BLaER1 treated with 17β-estradiol and CSF1 and Interleukin-3, amounts not matched to agents 10 nM and 100 nM (cell line): ENCODE data around the gene SPSB3.
"Not testable (repeated sequence)": the region's sequence is repeated elsewhere in the genome, so short reads cannot be mapped to it uniquely, and the experiment has no call there.

Source experiments
- H3K27ac ChIP-seq, 11 experiments: shearing (Covaris generic); formaldehyde crosslinking; 2 replicates each; pipeline ENCODE4 v1.8.1; 2022
- H3K27me3 ChIP-seq, 11 experiments: shearing (Covaris generic); formaldehyde crosslinking; 2 replicates each; pipeline ENCODE4 v1.8.1; 2022
- H3K36me3 ChIP-seq, 11 experiments: shearing (Covaris generic); formaldehyde crosslinking; 2 replicates each; pipeline ENCODE4 v1.8.1; 2022
- H3K4me1 ChIP-seq, 10 experiments: shearing (Covaris generic); formaldehyde crosslinking; 2 replicates each; pipeline ENCODE4 v1.8.1; 2022
- H3K4me2 ChIP-seq, 11 experiments: shearing (Covaris generic); formaldehyde crosslinking; 2 replicates each; pipeline ENCODE4 v1.8.1; 2022
- H3K4me3 ChIP-seq, 10 experiments: shearing (Covaris generic); formaldehyde crosslinking; 2 replicates each; pipeline ENCODE4 v1.8.1; 2022
- H3K9ac ChIP-seq, 11 experiments: shearing (Covaris generic); formaldehyde crosslinking; 2 replicates each; pipeline ENCODE4 v1.8.1; 2022
- H3K9me3 ChIP-seq, 11 experiments: shearing (Covaris generic); formaldehyde crosslinking; replicated peaks in 1 of 11; 2 replicates each; pipeline ENCODE4 v1.8.1; 2022
- H4K20me1 ChIP-seq, 11 experiments: shearing (Covaris generic); formaldehyde crosslinking; 2 replicates each; pipeline ENCODE4 v1.8.1; 2022
- Cebpa-rat ChIP-seq, 11 experiments: shearing (Covaris generic); IDR thresholded peaks; 2 replicates each; pipeline ENCODE4 v1.8.1; 2022

The SPSB3 gene

DNA sequence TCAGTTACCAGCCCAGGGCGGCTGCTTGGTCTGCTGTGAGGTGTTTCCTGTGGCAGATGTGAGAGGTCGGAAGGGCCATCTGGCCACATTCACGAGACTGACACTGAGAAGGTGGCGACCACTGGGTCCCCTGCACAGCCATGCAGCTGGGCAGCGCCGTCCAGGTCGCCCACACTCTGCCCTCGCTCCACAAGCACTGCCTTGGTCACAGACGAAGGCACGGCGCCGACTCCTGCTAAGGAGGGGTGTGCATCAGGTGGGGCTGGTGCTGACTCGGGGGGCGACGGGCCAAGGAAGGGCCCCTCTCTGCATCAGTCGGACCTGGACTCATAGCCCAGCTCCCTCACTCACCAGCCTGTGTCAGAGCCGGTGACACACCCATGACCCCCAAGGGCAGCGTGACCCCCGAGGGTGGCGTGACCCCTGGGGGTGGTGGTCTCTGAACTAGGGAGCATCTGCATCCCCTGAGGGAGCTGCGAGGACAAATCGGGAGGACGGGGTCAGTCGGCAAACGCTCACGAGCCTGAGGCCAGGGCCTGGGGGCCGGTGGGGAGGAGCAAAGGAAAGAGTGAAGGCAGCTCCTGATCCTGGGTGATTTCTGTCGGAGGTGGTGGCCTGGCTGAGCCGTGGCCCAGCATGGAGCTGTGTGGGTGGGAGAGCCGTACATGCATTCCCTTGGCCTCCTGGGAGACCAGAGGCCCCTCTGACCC lies 41.4 kb downstream of the SPSB3 start:
- H3K27ac ChIP-seq, result no peak overlapping the region
- H3K36me3 ChIP-seq, result peaks cover 45 to 62% (median 58%) of the 10 kb centered on the region in 11 experiments
- H3K9me3 ChIP-seq, result peaks cover 0 to 41% (median 39%) of the 10 kb centered on the region in 11 experiments; a peak in 20 of 22 replicates
- H3K4me3 ChIP-seq, result no peak overlapping the region
- no peak for TF ChIP-seq Cebpa-rat (IDR thresholded peaks at IDR 0.05)
- no peak overlapping the region for H3K4me2 ChIP-seq
- peaks cover 0 to 18% (median 12%) of the 10 kb centered on the region in 10 experiments; a peak in 11 of 20 replicates for H3K4me1 ChIP-seq
- peak overlapping the region in 1 of 11 experiments; percentile 16; a peak in 1 of 22 replicates for H3K9ac ChIP-seq
- H4K20me1 ChIP-seq, result peaks cover 20 to 61% (median 45%) of the 10 kb centered on the region in 11 experiments; a peak in 18 of 22 replicates
- no peaks in the 10 kb centered on the region for H3K27me3 ChIP-seq

DNA sequence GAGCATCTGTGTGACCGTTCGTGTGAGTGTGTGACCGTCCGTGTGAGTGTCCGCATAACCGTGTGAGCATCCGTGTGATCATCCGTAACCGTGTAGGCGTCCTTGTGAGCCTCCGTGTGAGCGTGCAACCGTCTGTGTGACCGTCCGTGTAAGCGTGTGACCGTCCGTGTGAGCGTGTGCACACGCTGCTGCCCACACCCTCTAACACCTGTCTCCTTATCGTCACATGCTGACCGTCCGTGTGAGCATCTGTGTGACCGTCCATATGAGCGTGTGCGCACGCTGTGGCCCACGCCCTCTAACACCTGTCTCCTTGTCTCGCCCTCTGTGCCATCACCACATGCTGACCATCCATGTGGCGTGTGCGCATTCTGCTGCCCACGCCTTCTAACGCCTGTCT lies 42.1 kb downstream of the SPSB3 start:
- H3K4me3 ChIP-seq, result no peak overlapping the region
- no peak for TF ChIP-seq Cebpa-rat (IDR thresholded peaks at IDR 0.05)
- H3K4me2 ChIP-seq, result no peak overlapping the region
- peaks cover 0 to 14% (median 5%) of the 10 kb centered on the region in 10 experiments; a peak in 11 of 20 replicates for H3K4me1 ChIP-seq
- no peak overlapping the region for H3K9ac ChIP-seq
- no peaks in the 10 kb centered on the region for H3K27me3 ChIP-seq
- H3K27ac ChIP-seq, result no peak overlapping the region
- H3K36me3 ChIP-seq, result peaks cover 43 to 61% (median 56%) of the 10 kb centered on the region in 11 experiments
- H4K20me1 ChIP-seq, result peaks cover 20 to 54% (median 43%) of the 10 kb centered on the region in 11 experiments; a peak in 18 of 22 replicates
- H3K9me3 ChIP-seq, result peaks cover 0 to 48% (median 46%) of the 10 kb centered on the region in 11 experiments; a peak in 20 of 22 replicates

DNA sequence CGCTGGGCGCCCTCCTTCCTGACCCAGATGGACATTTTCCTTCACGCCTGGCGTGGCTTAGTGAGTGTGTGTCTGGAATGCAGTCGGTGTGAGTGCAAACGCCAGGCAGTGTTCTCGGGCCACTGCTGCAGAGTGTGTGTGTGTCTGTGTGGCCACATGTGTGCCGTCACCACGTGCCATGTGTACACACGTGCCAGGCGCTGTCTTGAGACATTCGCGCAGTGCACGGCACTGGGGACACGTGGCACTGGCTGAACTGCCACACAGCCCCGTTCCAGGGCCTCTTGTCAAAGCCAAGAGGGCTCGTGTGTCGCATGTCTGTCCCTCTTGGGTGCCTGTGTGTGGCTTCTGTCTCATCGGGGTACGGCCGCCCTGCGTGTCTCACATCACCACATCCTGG lies 47.6 kb downstream of the SPSB3 start:
- no peak overlapping the region for H3K27ac ChIP-seq
- H4K20me1 ChIP-seq, result peaks cover 0 to 44% (median 15%) of the 10 kb centered on the region in 11 experiments; a peak in 11 of 22 replicates
- no peak for TF ChIP-seq Cebpa-rat (IDR thresholded peaks at IDR 0.05)
- no peak overlapping the region for H3K4me2 ChIP-seq
- H3K9ac ChIP-seq, result no peak overlapping the region
- H3K27me3 ChIP-seq, result no peaks in the 10 kb centered on the region
- H3K4me3 ChIP-seq, result peak overlapping the region in 2 of 10 experiments; percentile 1 to 5; a peak in 1 of 20 replicates
- peaks cover 52 to 63% (median 58%) of the 10 kb centered on the region in 11 experiments for H3K36me3 ChIP-seq
- H3K9me3 ChIP-seq, result peaks cover 0 to 76% (median 65%) of the 10 kb centered on the region in 11 experiments; a peak in 20 of 22 replicates
- peaks cover 0 to 12% (median 0%) of the 10 kb centered on the region in 10 experiments; a peak in 6 of 20 replicates for H3K4me1 ChIP-seq

DNA sequence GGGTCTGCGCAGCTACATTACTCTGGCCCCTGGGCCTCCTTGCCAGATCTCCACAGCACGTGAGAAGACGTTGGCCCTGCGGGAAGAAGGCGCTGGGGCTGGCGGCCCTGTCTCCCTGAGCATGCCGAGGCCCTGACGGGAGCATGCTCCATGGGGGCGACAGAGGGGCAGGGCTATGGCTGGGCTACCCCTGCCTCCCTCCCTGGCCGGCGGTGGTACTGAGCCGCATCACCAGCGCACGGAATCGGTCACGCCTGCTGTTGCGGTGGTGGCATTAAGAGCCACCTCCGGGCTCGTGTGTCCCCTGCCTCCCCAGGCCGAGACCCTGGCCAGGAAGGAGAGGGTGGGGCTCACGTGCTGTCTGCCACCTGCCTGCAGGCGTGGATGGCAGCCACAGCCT lies 48.2 kb downstream of the SPSB3 start:
- Histone ChIP-seq H3K27me3 (no peaks in the 10 kb centered on the region), H3K9ac (no peak overlapping the region), H3K9me3 (peaks cover 0 to 69% (median 61%) of the 10 kb centered on the region in 11 experiments; a peak in 20 of 22 replicates), H3K4me1 (peaks cover 0 to 12% (median 0%) of the 10 kb centered on the region in 10 experiments; a peak in 6 of 20 replicates), H3K36me3 (peaks cover 59 to 70% (median 65%) of the 10 kb centered on the region in 11 experiments), H3K27ac (no peak overlapping the region), H3K4me2 (no peak overlapping the region), H4K20me1 (peaks cover 0 to 50% (median 15%) of the 10 kb centered on the region in 11 experiments; a peak in 11 of 22 replicates), H3K4me3 (peak overlapping the region in 3 of 10 experiments; percentile 1 to 6 (median 5); a peak in 1 of 20 replicates)
- TF ChIP-seq Cebpa-rat (IDR thresholded peaks at IDR 0.05), result no peak

DNA sequence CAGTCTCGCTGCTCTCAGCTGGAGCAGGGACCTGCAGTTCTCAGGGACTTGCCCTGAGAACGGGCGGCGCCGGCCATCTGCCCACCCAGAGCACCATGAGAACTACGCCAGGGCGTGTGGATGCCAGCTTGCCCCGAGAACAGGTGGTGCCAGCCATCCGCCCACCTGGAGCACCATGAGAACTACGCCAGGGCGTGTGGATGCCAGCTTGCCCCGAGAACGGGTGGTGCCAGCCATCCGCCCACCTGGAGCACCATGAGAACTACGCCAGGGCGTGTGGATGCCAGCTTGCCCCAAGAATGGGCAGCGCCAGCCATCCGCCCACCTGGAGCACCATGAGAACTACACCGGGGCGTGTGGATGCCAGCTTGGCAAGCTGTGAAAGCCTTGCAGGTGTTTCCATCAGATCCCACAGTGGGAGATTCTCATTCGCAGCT lies 49.8 kb downstream of the SPSB3 start:
- Histone ChIP-seq H3K4me1 (peaks cover 0 to 12% (median 0%) of the 10 kb centered on the region in 10 experiments; a peak in 6 of 20 replicates), H3K9me3 (peaks cover 0 to 54% (median 45%) of the 10 kb centered on the region in 11 experiments; a peak in 19 of 22 replicates), H3K36me3 (peaks cover 74 to 84% (median 80%) of the 10 kb centered on the region in 11 experiments), H4K20me1 (peaks cover 7 to 65% (median 23%) of the 10 kb centered on the region in 11 experiments; a peak in 15 of 22 replicates)
- not testable (repeated sequence) for H3K9ac ChIP-seq, H3K4me2 ChIP-seq, H3K4me3 ChIP-seq, H3K27ac ChIP-seq, H3K27me3 ChIP-seq

DNA sequence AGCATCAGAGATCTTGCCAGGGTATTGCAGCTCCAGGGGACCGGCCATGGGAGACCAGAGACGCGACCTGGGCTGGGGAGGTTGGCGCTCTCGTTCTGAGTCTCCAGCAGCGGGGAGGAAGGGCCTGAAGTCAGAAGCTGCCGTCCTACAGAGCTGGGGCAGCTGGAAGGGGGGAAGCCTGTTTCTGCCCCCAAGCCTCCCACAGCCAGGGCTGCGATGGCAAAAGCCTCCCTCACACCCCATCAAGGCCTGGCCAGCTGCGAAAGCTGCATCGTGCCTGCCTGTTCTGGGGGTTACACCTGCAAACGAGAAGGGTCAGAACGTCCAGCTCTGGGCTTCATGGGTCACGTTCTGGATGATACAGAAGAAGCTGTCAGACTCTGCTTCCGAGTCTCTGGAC lies 50.3 kb downstream of the SPSB3 start:
- H3K27ac ChIP-seq, result no peak overlapping the region
- peaks cover 0 to 49% (median 40%) of the 10 kb centered on the region in 11 experiments; a peak in 19 of 22 replicates for H3K9me3 ChIP-seq
- TF ChIP-seq Cebpa-rat (IDR thresholded peaks at IDR 0.05), result no peak
- no peak overlapping the region for H3K4me2 ChIP-seq
- H3K4me3 ChIP-seq, result no peak overlapping the region
- H3K9ac ChIP-seq, result no peak overlapping the region
- H3K36me3 ChIP-seq, result peaks cover 79 to 89% (median 85%) of the 10 kb centered on the region in 11 experiments
- H3K4me1 ChIP-seq, result peaks cover 0 to 12% (median 0%) of the 10 kb centered on the region in 10 experiments; a peak in 6 of 20 replicates
- H4K20me1 ChIP-seq, result peaks cover 7 to 70% (median 23%) of the 10 kb centered on the region in 11 experiments; a peak in 15 of 22 replicates
- no peaks in the 10 kb centered on the region for H3K27me3 ChIP-seq

DNA sequence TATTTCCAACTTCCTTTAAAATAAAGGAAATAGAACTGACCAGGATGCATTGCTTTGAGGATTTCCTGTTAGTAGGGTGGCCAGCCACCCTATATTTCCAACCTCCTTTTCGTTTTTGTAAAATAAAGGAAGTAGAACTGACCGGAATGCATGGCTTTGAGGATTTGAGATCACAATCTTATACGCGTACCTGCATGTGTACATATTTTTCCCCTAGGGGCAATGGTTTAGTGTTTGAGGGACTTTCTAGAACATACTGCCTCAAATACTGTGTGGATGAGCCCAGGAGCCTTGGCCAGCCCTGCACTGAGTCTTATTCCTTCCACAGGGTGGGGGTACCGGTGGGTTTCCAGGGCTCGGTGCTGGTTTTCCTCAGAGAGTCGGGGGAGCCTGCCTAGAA lies 50.8 kb downstream of the SPSB3 start:
- Histone ChIP-seq H3K4me3 (no peak overlapping the region), H3K9ac (peak overlapping the region in 2 of 11 experiments; percentile 2 to 29; a peak in 2 of 22 replicates), H3K36me3 (peaks cover 84 to 93% (median 90%) of the 10 kb centered on the region in 11 experiments), H3K4me1 (peaks cover 0 to 12% (median 0%) of the 10 kb centered on the region in 10 experiments; a peak in 6 of 20 replicates), H3K9me3 (peaks cover 0 to 44% (median 35%) of the 10 kb centered on the region in 11 experiments; a peak in 19 of 22 replicates), H3K4me2 (peak overlapping the region in 2 of 11 experiments; percentile 13 to 56; a peak in 3 of 22 replicates), H3K27me3 (no peaks in the 10 kb centered on the region), H4K20me1 (peaks cover 7 to 75% (median 28%) of the 10 kb centered on the region in 11 experiments; a peak in 15 of 22 replicates), H3K27ac (no peak overlapping the region)
- no peak for TF ChIP-seq Cebpa-rat (IDR thresholded peaks at IDR 0.05)

DNA sequence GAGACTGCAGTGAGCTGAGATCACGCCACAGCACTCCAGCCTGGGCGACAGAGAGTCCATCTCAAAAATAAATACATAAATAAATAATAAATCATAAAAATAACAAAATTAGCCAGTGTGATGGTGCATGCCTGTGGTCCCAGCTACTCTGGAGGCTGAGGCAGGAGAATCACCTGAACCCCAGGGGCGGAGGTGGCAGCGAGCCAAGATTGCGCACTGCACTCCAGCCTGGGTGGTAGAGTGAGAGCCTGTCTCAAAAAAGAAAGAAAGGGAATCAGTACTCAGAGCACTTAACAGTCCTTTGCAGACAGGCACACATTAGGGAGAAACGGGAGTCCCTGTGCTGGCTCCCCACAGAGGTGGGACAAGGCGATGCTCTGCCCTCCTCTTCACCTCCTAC lies 51.3 kb downstream of the SPSB3 start:
- no peaks in the 10 kb centered on the region for H3K27me3 ChIP-seq
- peaks cover 0 to 39% (median 30%) of the 10 kb centered on the region in 11 experiments; a peak in 19 of 22 replicates for H3K9me3 ChIP-seq
- H3K9ac ChIP-seq, result peak overlapping the region in 2 of 11 experiments; percentile 2 to 29; a peak in 2 of 22 replicates
- peaks cover 0 to 16% (median 4%) of the 10 kb centered on the region in 10 experiments; a peak in 12 of 20 replicates for H3K4me1 ChIP-seq
- H3K27ac ChIP-seq, result no peak overlapping the region
- H3K36me3 ChIP-seq, result peaks cover 89 to 99% (median 95%) of the 10 kb centered on the region in 11 experiments
- H3K4me3 ChIP-seq, result no peak overlapping the region
- peaks cover 7 to 80% (median 33%) of the 10 kb centered on the region in 11 experiments; a peak in 15 of 22 replicates for H4K20me1 ChIP-seq
- peak overlapping the region in 2 of 11 experiments; percentile 13 to 56; a peak in 4 of 22 replicates for H3K4me2 ChIP-seq
- TF ChIP-seq Cebpa-rat (IDR thresholded peaks at IDR 0.05), result no peak
